ENCODE measurements around the gene CTSA. TPM values are rescaled to one million over a fixed set of nuclear protein-coding genes. Genes with fewer than 3 reads are reported as not detected.

The CTSA gene
- total and polyA plus RNA-seq, 2 of the 4 experiments (the other 2 are of a cell fraction) = 19.0 to 312 TPM

GRCh38 chr20:45841407-45842129 lies 49.6 kb upstream of the CTSA start:
- TF ChIP-seq USF2 (IDR thresholded peaks at IDR 0.05; ENCODE audit: low read depth, low read length) (no peak), MXI1 (IDR thresholded peaks at IDR 0.05; ENCODE audit: borderline replicate concordance, low read depth, low read length) (no peak), ELK1 (IDR thresholded peaks at IDR 0.05; ENCODE audit: borderline replicate concordance, low read depth, low read length) (no peak), MAFK (IDR thresholded peaks at IDR 0.05; ENCODE audit: low read depth, low read length) (no peak), RAD21 (IDR thresholded peaks at IDR 0.05; ENCODE audit: low read length) (no peak), CTCF (conservative IDR thresholded peaks at IDR 0.05; ENCODE audit: low read depth, low read length) (no peak), BHLHE40 (IDR thresholded peaks at IDR 0.05; ENCODE audit: low read depth, low read length) (no peak), CEBPB (IDR thresholded peaks at IDR 0.05; ENCODE audit: low read depth, low read length) (no peak), NFE2L2 (IDR thresholded peaks at IDR 0.05; ENCODE audit: low read depth, low read length) (no peak), FOS (IDR thresholded peaks at IDR 0.05; ENCODE audit: low read depth, low read length) (no peak), RFX5 (IDR thresholded peaks at IDR 0.05; ENCODE audit: low read depth, low read length) (no peak), MAZ (IDR thresholded peaks at IDR 0.05; ENCODE audit: borderline replicate concordance, low read depth, low read length) (no peak)
- Histone ChIP-seq H3K56ac (ENCODE audit: extremely low read depth, insufficient read depth, low read length) (no peak overlapping the region), H3K23ac (ENCODE audit: low read depth, low read length) (no peak overlapping the region), H2BK120ac (ENCODE audit: low read depth, low read length) (no peak overlapping the region), H2AFZ (replicated peaks; ENCODE audit: low read length, poor library complexity) (no peak overlapping the region), H2AK5ac (ENCODE audit: low read depth, low read length) (no peak overlapping the region), H3K4me2 (ENCODE audit: low read depth, low read length) (no peak overlapping the region), H3K27me3 (ENCODE audit: control insufficient read depth, insufficient read depth, low read length) (no peaks in the 10 kb centered on the region), H4K5ac (ENCODE audit: low read depth, low read length) (no peak overlapping the region), H3K9me1 (ENCODE audit: insufficient read depth, low read length) (peaks cover 17% of the 10 kb centered on the region), H3K79me1 (ENCODE audit: low read depth in 1 of 2, low read length in 2 of 2) (peaks cover 11 to 24% of the 10 kb centered on the region in 2 experiments; a peak in 3 of 4 replicates), H3K18ac (ENCODE audit: low read depth, low read length) (no peak overlapping the region), H2AK9ac (replicated peaks; ENCODE audit: low read depth, low read length, poor library complexity) (no peak overlapping the region), H3K9me3 (ENCODE audit: control insufficient read depth, insufficient read depth, low read length) (no peaks in the 10 kb centered on the region), H3K4me1 (ENCODE audit: control insufficient read depth, insufficient read depth, low read length) (peaks cover 2% of the 10 kb centered on the region; the same call in 1 of the 2 replicates), H2BK20ac (ENCODE audit: low read depth, low read length) (no peak overlapping the region), H4K8ac (ENCODE audit: low read depth in 2 of 2, low read length in 2 of 2) (no peak overlapping the region), H2BK5ac (ENCODE audit: low read depth, low read length, poor library complexity, severe bottlenecking) (no peak overlapping the region), H3K14ac (replicated peaks; ENCODE audit: low read depth, low read length) (no peak overlapping the region), H4K20me1 (ENCODE audit: insufficient read depth, low read length) (peaks cover 5% of the 10 kb centered on the region), H4K91ac (ENCODE audit: insufficient read depth, low read depth, low read length) (no peak overlapping the region), H3K27ac (ENCODE audit: insufficient read depth, low read length) (no peak overlapping the region; the same call in 1 of the 2 replicates), H3K4ac (ENCODE audit: low read depth, low read length) (no peak overlapping the region), H3K36me3 (ENCODE audit: control insufficient read depth, insufficient read depth, low read length) (peaks cover 57% of the 10 kb centered on the region), H2BK15ac (ENCODE audit: low read depth, low read length) (no peak overlapping the region), H3K4me3 (ENCODE audit: insufficient read depth, low read depth, low read length) (no peak overlapping the region), H3K9ac (ENCODE audit: low read depth, low read length) (no peak overlapping the region)
- DNase-seq (no peak), ATAC-seq (ENCODE audit: low read depth) (no peak)
- BruUV-seq (replicated peaks) = no TSS peak
- in situ Hi-C loops (cut with MboI; ENCODE audit: low sequenced_read_pairs) (no loop called here), intact Hi-C loops (cut with micrococcal nuclease) (loop anchor here (1.0 kb wide), 1 partner anchor 13 kb away; no protein-coding TSS in a partner anchor), dilution Hi-C loops (cut with HindIII; ENCODE audit: low sequenced_read_pairs, unreplicated experiment) (no loop called here)
- 91% methylated on average over 3 of the region's 10 CpGs; no CpG with 5 or more reads in 1 of the 2 experiments for WGBS, 2 experiments (ENCODE audit: extremely low coverage in 2 of 2, insufficient read length in 1 of 2)
- ChIA-PET POLR2A (ENCODE audit: unreplicated experiment) (interaction anchor here (0.5 kb wide), 1 partner anchor 1916 kb away, joined by 8 read pairs; no protein-coding TSS in a partner anchor), CTCF (no interaction called here)
